GM13977 (cell line): ENCODE measurements around the gene PRKAG2.

Experiments used
- DNase-seq: peaks from one replicate; pipeline ENCODE4 v3.0.0; 2012; ENCODE audit warnings: low spot score
- CTCF ChIP-seq: IDR thresholded peaks from 2 replicates; pipeline ENCODE4 v1.5.1; 2012; ENCODE audit warnings: mild to moderate bottlenecking, control low read depth; ENCODE audit not compliant: insufficient read depth; ENCODE audit errors: extremely low read depth, missing control alignments
- in situ Hi-C: fragments of 300-500 bp; cut with MboI; formaldehyde crosslinking; loops from one replicate; pipeline ENCODE4 v1.12.0; 2022; ENCODE audit warnings: low sequenced_read_pairs, low pct_unique_long_range_greater_than_20kb, mixed read lengths, inconsistent platforms; ENCODE audit not compliant: unreplicated experiment

Gene PRKAG2

DNA sequence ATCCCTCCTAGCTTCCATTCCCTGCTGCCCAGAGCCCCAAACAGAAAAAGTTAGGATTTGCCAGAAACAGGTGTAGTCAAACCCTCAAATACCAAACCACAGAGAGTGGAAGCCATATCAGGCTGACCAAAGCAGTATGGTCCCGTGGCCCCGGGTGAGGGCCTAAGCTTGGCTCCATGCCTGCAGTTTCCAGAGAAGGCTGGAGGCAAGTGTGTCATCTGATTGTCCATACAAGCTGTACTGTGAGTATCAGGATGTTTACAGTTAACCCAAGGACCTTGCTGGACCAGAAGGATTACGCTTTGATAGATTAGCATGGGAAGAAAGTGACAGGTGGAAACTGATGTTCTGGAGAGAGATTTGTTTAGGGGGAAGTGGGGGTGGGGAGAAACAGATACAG is 96.3 kb downstream of the PRKAG2 start:
- in situ Hi-C loops, result no loop called here
- TF ChIP-seq CTCF, result no peak
- DNase-seq, result no peak

- no peak for DNase-seq
- TF ChIP-seq CTCF, result no peak
- in situ Hi-C loops, result no loop called here
These were observed 97.2 kb downstream of the PRKAG2 start for GRCh38 chr7:151779678-151780077.

DNA sequence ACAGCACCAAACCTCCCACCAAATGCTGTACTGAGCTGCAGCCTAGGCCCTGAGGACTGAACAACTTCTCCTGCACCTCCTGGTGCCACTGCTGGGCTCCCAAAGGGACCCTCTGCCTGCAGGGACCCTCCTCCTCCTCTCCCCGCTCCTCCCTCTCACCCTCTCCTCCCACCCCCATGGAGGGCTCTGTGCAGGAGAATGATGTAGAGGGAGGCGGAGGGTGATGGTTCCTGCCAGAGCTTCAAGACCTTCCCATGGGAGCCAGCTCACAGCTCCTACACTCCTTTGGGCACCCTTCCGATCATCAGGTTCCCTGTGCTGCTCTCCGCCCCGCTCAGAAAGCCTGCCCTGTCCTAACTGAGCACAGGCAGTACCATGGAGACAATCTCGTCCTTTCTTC is 97.7 kb downstream of the PRKAG2 start:
- in situ Hi-C loops, result no loop called here
- no peak for TF ChIP-seq CTCF
- DNase-seq, result no peak

DNA sequence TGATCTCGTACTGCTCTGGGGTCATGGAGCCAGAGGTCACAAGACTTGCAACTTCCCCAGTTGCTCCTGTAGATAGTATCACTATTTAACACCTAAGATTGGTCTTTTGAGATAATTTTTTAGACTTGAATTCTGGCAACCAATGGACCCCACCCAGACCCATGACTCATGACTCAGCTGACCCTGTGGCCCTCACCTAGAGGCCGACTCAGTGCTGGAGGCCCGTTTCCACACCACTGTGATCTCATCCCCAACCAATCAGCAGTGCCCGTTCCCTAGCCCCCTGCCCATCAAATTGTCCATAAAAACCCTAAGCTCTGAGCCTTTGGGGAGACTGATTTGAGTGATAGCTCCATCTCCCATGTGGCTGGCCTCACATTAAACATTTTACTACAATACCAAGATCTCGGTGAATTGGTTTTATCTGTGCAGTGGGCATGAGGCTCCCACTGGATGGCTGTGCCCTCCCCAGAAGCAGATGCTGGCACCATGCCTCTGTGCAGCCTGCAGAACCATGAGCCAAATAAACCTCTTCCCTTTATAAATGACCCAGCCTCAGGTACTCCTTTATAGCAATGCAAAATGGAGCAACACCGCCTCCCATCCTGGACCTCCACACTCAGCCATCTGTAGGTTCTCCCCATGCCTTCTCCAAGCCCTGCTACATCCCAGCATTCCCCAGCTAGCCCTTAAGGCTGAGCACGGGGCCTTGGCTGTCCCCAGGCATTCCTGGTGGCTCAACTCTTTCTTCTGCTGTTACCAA is 98.8 kb downstream of the PRKAG2 start:
- in situ Hi-C loops, result no loop called here
- no peak for DNase-seq
- no peak for TF ChIP-seq CTCF

DNA sequence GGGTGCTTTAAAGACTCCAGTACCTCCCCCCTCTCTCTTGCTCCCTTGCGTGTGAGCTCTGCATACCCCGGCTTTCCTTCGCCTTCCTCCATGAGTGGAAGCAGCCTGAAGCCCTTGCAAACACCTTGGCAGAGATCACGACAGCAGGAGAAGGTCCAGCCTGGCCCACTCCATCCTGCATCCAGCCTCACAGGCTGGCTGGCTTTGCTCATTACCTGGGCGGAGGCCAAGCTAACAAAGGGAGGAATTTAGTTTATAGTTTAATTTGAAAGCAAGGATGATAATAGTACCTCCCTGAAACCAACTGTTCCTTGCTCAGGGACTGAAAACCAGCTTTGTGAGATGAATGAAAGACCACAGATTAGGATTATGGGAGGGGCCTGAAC is 99.4 kb downstream of the PRKAG2 start:
- DNase-seq, result no peak
- in situ Hi-C loops, result no loop called here
- no peak for TF ChIP-seq CTCF

DNA sequence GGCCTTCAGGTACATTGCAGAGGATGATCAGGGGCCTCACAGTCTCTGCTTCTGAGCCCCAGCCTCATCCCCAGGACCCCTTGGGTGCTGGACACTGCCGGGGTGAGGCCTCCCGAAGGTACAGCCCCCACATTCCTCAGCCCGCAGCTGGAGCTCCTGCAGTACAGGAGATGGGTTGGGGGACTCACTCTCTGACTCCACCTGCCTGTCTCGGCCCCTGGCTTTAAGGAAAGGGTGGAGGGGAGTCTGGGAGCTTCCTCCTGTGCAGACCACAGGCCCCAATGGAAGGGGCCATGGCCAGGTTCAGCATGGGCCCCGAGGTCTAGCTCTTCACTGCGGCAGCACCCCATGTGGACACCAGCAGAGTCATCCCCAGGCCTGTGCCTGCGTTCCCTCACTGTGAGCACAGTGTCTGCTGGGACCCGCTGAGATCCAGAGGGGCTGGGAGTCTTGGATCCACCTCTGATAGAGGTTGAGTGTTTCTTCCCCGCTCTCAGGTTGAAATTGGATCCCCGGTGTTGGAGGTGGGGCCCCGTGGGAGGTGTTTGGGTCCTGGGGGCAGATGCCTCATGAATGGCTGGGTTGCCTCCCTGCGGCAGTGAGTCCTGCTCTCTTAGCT is 99.9 kb downstream of the PRKAG2 start:
- no peak for TF ChIP-seq CTCF
- DNase-seq, result no peak
- in situ Hi-C loops, result no loop called here
